Kidney tubule cell (primary cell): Measurements from ENCODE around the gene OTOR.

Experiments used
- DNase-seq: peaks from one replicate; pipeline ENCODE4 v3.0.0-alpha.2; 2018; ENCODE audit warnings: low spot score

Gene OTOR

GRCh38 chr20:16748308-16748900 is at the start of gene OTOR:
TSS of gene OTOR (plus strand) at chr20:16748358. CDS start at chr20:16748402, 44 bp downstream.
- no peak for DNase-seq

- no peak for DNase-seq
Measured at GRCh38 chr20:16699293-16699692, 48.9 kb upstream of the OTOR start.

GRCh38 chr20:16701296-16701695 is 46.9 kb upstream of the OTOR start:
- DNase-seq = no peak

- no peak for DNase-seq
Measured at GRCh38 chr20:16703570-16703969, 44.6 kb upstream of the OTOR start.

GRCh38 chr20:16707674-16708073 is 40.5 kb upstream of the OTOR start:
- DNase-seq = no peak

- no peak for DNase-seq
Measured at GRCh38 chr20:16708602-16709001, 39.6 kb upstream of the OTOR start.

GRCh38 chr20:16709017-16709416 is 39.1 kb upstream of the OTOR start:
- no peak for DNase-seq

GRCh38 chr20:16710781-16711180 is 37.4 kb upstream of the OTOR start:
- DNase-seq = no peak

- no peak for DNase-seq
Measured at GRCh38 chr20:16711661-16712258, 36.4 kb upstream of the OTOR start.

GRCh38 chr20:16712511-16712947 is 35.6 kb upstream of the OTOR start:
- DNase-seq = no peak

GRCh38 chr20:16713066-16713465 is 35.1 kb upstream of the OTOR start:
- no peak for DNase-seq

- no peak for DNase-seq
Measured at GRCh38 chr20:16714242-16714641, 33.9 kb upstream of the OTOR start.

GRCh38 chr20:16714751-16715150 is 33.4 kb upstream of the OTOR start:
- DNase-seq = no peak

- DNase-seq = no peak
Measured at GRCh38 chr20:16719421-16719820, 28.7 kb upstream of the OTOR start.

GRCh38 chr20:16729080-16729479 is 19.1 kb upstream of the OTOR start:
- no peak for DNase-seq

GRCh38 chr20:16729565-16730460 is 18.3 kb upstream of the OTOR start, which contains the start of gene SNRPB2:
TSS of gene SNRPB2 (plus strand) at chr20:16730026. CDS start at chr20:16731703, 1,677 bp downstream.
- DNase-seq = peak; percentile 94

GRCh38 chr20:16732506-16733152 is 15.5 kb upstream of the OTOR start:
- no peak for DNase-seq

GRCh38 chr20:16740365-16741072 is 7.6 kb upstream of the OTOR start:
- DNase-seq = no peak

- DNase-seq = no peak
Measured at GRCh38 chr20:16744178-16744807, 3.9 kb upstream of the OTOR start.

- no peak for DNase-seq
Measured at GRCh38 chr20:16745204-16745603, 3.0 kb upstream of the OTOR start.

GRCh38 chr20:16747291-16747811 is 807 bp upstream of the OTOR start:
- peak; percentile 8 for DNase-seq
